ENCODE measurements around the gene SASH1.

Gene SASH1

GRCh38 chr6:148532698-148533097 lies 190.1 kb downstream of the SASH1 start:
- no peaks in the 10 kb centered on the region for H3K4me1 ChIP-seq (ENCODE audit: control insufficient read depth, insufficient read depth, low read length, poor library complexity, severe bottlenecking)
- DNase-seq, result no peak
- H3K27me3 ChIP-seq (replicated peaks; ENCODE audit: control insufficient read depth, insufficient read depth, low read length, poor library complexity, severe bottlenecking), result no peaks in the 10 kb centered on the region
- no peaks in the 10 kb centered on the region for H3K36me3 ChIP-seq (ENCODE audit: control insufficient read depth, insufficient read depth, low read length)
- H3K27ac ChIP-seq (ENCODE audit: insufficient read depth, low read length, poor library complexity, severe bottlenecking), result no peak overlapping the region
- no peak overlapping the region for H3K4me3 ChIP-seq (ENCODE audit: insufficient read depth, low read depth, low read length, poor library complexity, severe bottlenecking)
- no peaks in the 10 kb centered on the region for H3K9me3 ChIP-seq (ENCODE audit: control insufficient read depth, low read length)

- Histone ChIP-seq H3K4me1 (ENCODE audit: control insufficient read depth, insufficient read depth, low read length, poor library complexity, severe bottlenecking) (no peaks in the 10 kb centered on the region), H3K27ac (ENCODE audit: insufficient read depth, low read length, poor library complexity, severe bottlenecking) (no peak overlapping the region), H3K9me3 (ENCODE audit: control insufficient read depth, low read length) (no peaks in the 10 kb centered on the region), H3K36me3 (ENCODE audit: control insufficient read depth, insufficient read depth, low read length) (no peaks in the 10 kb centered on the region), H3K4me3 (ENCODE audit: insufficient read depth, low read depth, low read length, poor library complexity, severe bottlenecking) (no peak overlapping the region), H3K27me3 (replicated peaks; ENCODE audit: control insufficient read depth, insufficient read depth, low read length, poor library complexity, severe bottlenecking) (no peaks in the 10 kb centered on the region)
- no peak for DNase-seq
These were observed 190.9 kb downstream of the SASH1 start for GRCh38 chr6:148533309-148534107.

- no peak overlapping the region for H3K4me3 ChIP-seq (ENCODE audit: insufficient read depth, low read depth, low read length, poor library complexity, severe bottlenecking)
- no peak for DNase-seq
- H3K4me1 ChIP-seq (ENCODE audit: control insufficient read depth, insufficient read depth, low read length, poor library complexity, severe bottlenecking), result no peaks in the 10 kb centered on the region
- no peaks in the 10 kb centered on the region for H3K27me3 ChIP-seq (replicated peaks; ENCODE audit: control insufficient read depth, insufficient read depth, low read length, poor library complexity, severe bottlenecking)
- H3K27ac ChIP-seq (ENCODE audit: insufficient read depth, low read length, poor library complexity, severe bottlenecking), result no peak overlapping the region
- H3K9me3 ChIP-seq (ENCODE audit: control insufficient read depth, low read length), result no peaks in the 10 kb centered on the region
- no peaks in the 10 kb centered on the region for H3K36me3 ChIP-seq (ENCODE audit: control insufficient read depth, insufficient read depth, low read length)
These were observed 192.2 kb downstream of the SASH1 start for GRCh38 chr6:148534871-148535270.

- DNase-seq, result no peak
- H3K27ac ChIP-seq (ENCODE audit: insufficient read depth, low read length, poor library complexity, severe bottlenecking), result no peak overlapping the region
- no peaks in the 10 kb centered on the region for H3K36me3 ChIP-seq (ENCODE audit: control insufficient read depth, insufficient read depth, low read length)
These were observed 192.7 kb downstream of the SASH1 start for GRCh38 chr6:148535381-148535780.

GRCh38 chr6:148535976-148536375 lies 193.3 kb downstream of the SASH1 start:
- no peaks in the 10 kb centered on the region for H3K4me1 ChIP-seq (ENCODE audit: control insufficient read depth, insufficient read depth, low read length, poor library complexity, severe bottlenecking)
- H3K9me3 ChIP-seq (ENCODE audit: control insufficient read depth, low read length), result no peaks in the 10 kb centered on the region
- H3K27me3 ChIP-seq (replicated peaks; ENCODE audit: control insufficient read depth, insufficient read depth, low read length, poor library complexity, severe bottlenecking), result no peaks in the 10 kb centered on the region
- no peak for DNase-seq
- H3K36me3 ChIP-seq (ENCODE audit: control insufficient read depth, insufficient read depth, low read length), result no peaks in the 10 kb centered on the region
- H3K27ac ChIP-seq (ENCODE audit: insufficient read depth, low read length, poor library complexity, severe bottlenecking), result no peak overlapping the region
- no peak overlapping the region for H3K4me3 ChIP-seq (ENCODE audit: insufficient read depth, low read depth, low read length, poor library complexity, severe bottlenecking)

More at GRCh38 chr6:148535381-148535780, 192.7 kb downstream of the SASH1 start:
- Histone ChIP-seq H3K4me3 (ENCODE audit: insufficient read depth, low read depth, low read length, poor library complexity, severe bottlenecking) (no peak overlapping the region), H3K4me1 (ENCODE audit: control insufficient read depth, insufficient read depth, low read length, poor library complexity, severe bottlenecking) (no peaks in the 10 kb centered on the region), H3K27me3 (replicated peaks; ENCODE audit: control insufficient read depth, insufficient read depth, low read length, poor library complexity, severe bottlenecking) (no peaks in the 10 kb centered on the region), H3K9me3 (ENCODE audit: control insufficient read depth, low read length) (no peaks in the 10 kb centered on the region)

GRCh38 chr6:148538261-148539190 lies 195.9 kb downstream of the SASH1 start:
- DNase-seq, result no peak
- H3K27me3 ChIP-seq (replicated peaks; ENCODE audit: control insufficient read depth, insufficient read depth, low read length, poor library complexity, severe bottlenecking), result no peaks in the 10 kb centered on the region
- no peak overlapping the region for H3K27ac ChIP-seq (ENCODE audit: insufficient read depth, low read length, poor library complexity, severe bottlenecking)
- no peaks in the 10 kb centered on the region for H3K9me3 ChIP-seq (ENCODE audit: control insufficient read depth, low read length)
- no peaks in the 10 kb centered on the region for H3K36me3 ChIP-seq (ENCODE audit: control insufficient read depth, insufficient read depth, low read length)
- no peak overlapping the region for H3K4me3 ChIP-seq (ENCODE audit: insufficient read depth, low read depth, low read length, poor library complexity, severe bottlenecking)
- H3K4me1 ChIP-seq (ENCODE audit: control insufficient read depth, insufficient read depth, low read length, poor library complexity, severe bottlenecking), result no peaks in the 10 kb centered on the region

GRCh38 chr6:148543540-148543939 lies 200.9 kb downstream of the SASH1 start:
- Histone ChIP-seq H3K27me3 (replicated peaks; ENCODE audit: control insufficient read depth, insufficient read depth, low read length, poor library complexity, severe bottlenecking) (no peaks in the 10 kb centered on the region), H3K36me3 (ENCODE audit: control insufficient read depth, insufficient read depth, low read length) (no peaks in the 10 kb centered on the region), H3K9me3 (ENCODE audit: control insufficient read depth, low read length) (no peaks in the 10 kb centered on the region), H3K4me1 (ENCODE audit: control insufficient read depth, insufficient read depth, low read length, poor library complexity, severe bottlenecking) (no peaks in the 10 kb centered on the region), H3K4me3 (ENCODE audit: insufficient read depth, low read depth, low read length, poor library complexity, severe bottlenecking) (no peak overlapping the region), H3K27ac (ENCODE audit: insufficient read depth, low read length, poor library complexity, severe bottlenecking) (no peak overlapping the region)
- DNase-seq, result no peak

GRCh38 chr6:148544421-148544820 lies 201.8 kb downstream of the SASH1 start:
- Histone ChIP-seq H3K27ac (ENCODE audit: insufficient read depth, low read length, poor library complexity, severe bottlenecking) (no peak overlapping the region), H3K36me3 (ENCODE audit: control insufficient read depth, insufficient read depth, low read length) (no peaks in the 10 kb centered on the region), H3K4me1 (ENCODE audit: control insufficient read depth, insufficient read depth, low read length, poor library complexity, severe bottlenecking) (no peaks in the 10 kb centered on the region), H3K4me3 (ENCODE audit: insufficient read depth, low read depth, low read length, poor library complexity, severe bottlenecking) (no peak overlapping the region), H3K27me3 (replicated peaks; ENCODE audit: control insufficient read depth, insufficient read depth, low read length, poor library complexity, severe bottlenecking) (no peaks in the 10 kb centered on the region), H3K9me3 (ENCODE audit: control insufficient read depth, low read length) (no peaks in the 10 kb centered on the region)
- no peak for DNase-seq

GRCh38 chr6:148545901-148546300 lies 203.3 kb downstream of the SASH1 start:
- Histone ChIP-seq H3K27ac (ENCODE audit: insufficient read depth, low read length, poor library complexity, severe bottlenecking) (no peak overlapping the region), H3K9me3 (ENCODE audit: control insufficient read depth, low read length) (no peaks in the 10 kb centered on the region), H3K27me3 (replicated peaks; ENCODE audit: control insufficient read depth, insufficient read depth, low read length, poor library complexity, severe bottlenecking) (no peaks in the 10 kb centered on the region), H3K4me1 (ENCODE audit: control insufficient read depth, insufficient read depth, low read length, poor library complexity, severe bottlenecking) (no peaks in the 10 kb centered on the region), H3K36me3 (ENCODE audit: control insufficient read depth, insufficient read depth, low read length) (no peaks in the 10 kb centered on the region), H3K4me3 (ENCODE audit: insufficient read depth, low read depth, low read length, poor library complexity, severe bottlenecking) (no peak overlapping the region)
- DNase-seq, result no peak

- Histone ChIP-seq H3K4me3 (ENCODE audit: insufficient read depth, low read depth, low read length, poor library complexity, severe bottlenecking) (no peak overlapping the region), H3K4me1 (ENCODE audit: control insufficient read depth, insufficient read depth, low read length, poor library complexity, severe bottlenecking) (no peaks in the 10 kb centered on the region), H3K9me3 (ENCODE audit: control insufficient read depth, low read length) (no peaks in the 10 kb centered on the region), H3K27ac (ENCODE audit: insufficient read depth, low read length, poor library complexity, severe bottlenecking) (no peak overlapping the region), H3K27me3 (replicated peaks; ENCODE audit: control insufficient read depth, insufficient read depth, low read length, poor library complexity, severe bottlenecking) (no peaks in the 10 kb centered on the region), H3K36me3 (ENCODE audit: control insufficient read depth, insufficient read depth, low read length) (no peaks in the 10 kb centered on the region)
- DNase-seq, result no peak
These were observed 204.5 kb downstream of the SASH1 start for GRCh38 chr6:148547110-148547509.
